Neuron (in vitro differentiated cells): ENCODE measurements around the gene FBLN1.

ENCODE experiments used
- H2AFZ ChIP-seq: one replicate; pipeline ENCODE4 v1.6.1; 2013; ENCODE audit warnings: low read depth, mild to moderate bottlenecking, inconsistent platforms, low read length, moderate library complexity
- H3K27me3 ChIP-seq: one replicate; pipeline ENCODE4 v1.6.1; 2013; ENCODE audit warnings: low read length; ENCODE audit not compliant: insufficient read depth
- H3K36me3 ChIP-seq: one replicate; pipeline ENCODE4 v1.6.1; 2013; ENCODE audit warnings: low read length; ENCODE audit not compliant: insufficient read depth
- H3K4me1 ChIP-seq: one replicate; pipeline ENCODE4 v1.6.1; 2013; ENCODE audit warnings: low read length; ENCODE audit not compliant: insufficient read depth
- H3K4me3 ChIP-seq: 2 replicates; pipeline ENCODE4 v1.5.1; 2013; ENCODE audit warnings: mild to moderate bottlenecking, low read length, moderate library complexity
- H3K9me3 ChIP-seq: one replicate; pipeline ENCODE4 v1.6.1; 2013; ENCODE audit warnings: low read length

The FBLN1 gene

GRCh38 chr22:45639747-45640102 lies 137.0 kb downstream of the FBLN1 start:
- Histone ChIP-seq H3K9me3 (no peaks in the 10 kb centered on the region), H3K4me1 (peaks cover 5% of the 10 kb centered on the region), H3K4me3 (no peak overlapping the region), H3K27me3 (peaks cover 2% of the 10 kb centered on the region), H2AFZ (no peak overlapping the region), H3K36me3 (no peaks in the 10 kb centered on the region)

GRCh38 chr22:45640291-45640940 lies 137.7 kb downstream of the FBLN1 start:
- H3K9me3 ChIP-seq = no peaks in the 10 kb centered on the region
- peaks cover 3% of the 10 kb centered on the region for H3K27me3 ChIP-seq
- peaks cover 5% of the 10 kb centered on the region for H3K4me1 ChIP-seq
- H3K4me3 ChIP-seq = no peak overlapping the region
- no peaks in the 10 kb centered on the region for H3K36me3 ChIP-seq
- H2AFZ ChIP-seq = no peak overlapping the region

GRCh38 chr22:45640941-45641621 lies 138.4 kb downstream of the FBLN1 start:
- Histone ChIP-seq H2AFZ (no peak overlapping the region), H3K4me1 (peaks cover 5% of the 10 kb centered on the region), H3K4me3 (no peak overlapping the region)

GRCh38 chr22:45642986-45643385 lies 140.3 kb downstream of the FBLN1 start:
- Histone ChIP-seq H3K36me3 (no peaks in the 10 kb centered on the region), H3K4me1 (peaks cover 5% of the 10 kb centered on the region), H3K4me3 (no peak overlapping the region), H3K9me3 (no peaks in the 10 kb centered on the region), H3K27me3 (peaks cover 2% of the 10 kb centered on the region), H2AFZ (no peak overlapping the region)

More at GRCh38 chr22:45640941-45641621, 138.4 kb downstream of the FBLN1 start:
- Histone ChIP-seq H3K9me3 (no peaks in the 10 kb centered on the region), H3K36me3 (no peaks in the 10 kb centered on the region), H3K27me3 (peaks cover 2% of the 10 kb centered on the region)

- H2AFZ ChIP-seq = no peak overlapping the region
- H3K9me3 ChIP-seq = no peaks in the 10 kb centered on the region
- H3K36me3 ChIP-seq = no peaks in the 10 kb centered on the region
- H3K27me3 ChIP-seq = peaks cover 2% of the 10 kb centered on the region
- H3K4me3 ChIP-seq = no peak overlapping the region
- peaks cover 5% of the 10 kb centered on the region for H3K4me1 ChIP-seq
Measured at GRCh38 chr22:45644714-45645113, 142.0 kb downstream of the FBLN1 start.

- Histone ChIP-seq H3K4me1 (peaks cover 5% of the 10 kb centered on the region), H3K36me3 (no peaks in the 10 kb centered on the region), H3K27me3 (peaks cover 2% of the 10 kb centered on the region), H3K9me3 (no peaks in the 10 kb centered on the region), H3K4me3 (no peak overlapping the region), H2AFZ (no peak overlapping the region)
Measured at GRCh38 chr22:45645150-45645525, 142.5 kb downstream of the FBLN1 start.

- no peak overlapping the region for H2AFZ ChIP-seq
- peaks cover 5% of the 10 kb centered on the region for H3K4me1 ChIP-seq
- no peaks in the 10 kb centered on the region for H3K36me3 ChIP-seq
- no peaks in the 10 kb centered on the region for H3K9me3 ChIP-seq
- H3K4me3 ChIP-seq = no peak overlapping the region
- peaks cover 2% of the 10 kb centered on the region for H3K27me3 ChIP-seq
Measured at GRCh38 chr22:45645526-45646414, 143.1 kb downstream of the FBLN1 start.

GRCh38 chr22:45647532-45648225 lies 145.0 kb downstream of the FBLN1 start:
- no peak overlapping the region for H2AFZ ChIP-seq
- peaks cover 5% of the 10 kb centered on the region for H3K4me1 ChIP-seq
- peaks cover 2% of the 10 kb centered on the region for H3K27me3 ChIP-seq
- no peaks in the 10 kb centered on the region for H3K9me3 ChIP-seq
- no peak overlapping the region for H3K4me3 ChIP-seq
- no peaks in the 10 kb centered on the region for H3K36me3 ChIP-seq

- H3K36me3 ChIP-seq = no peaks in the 10 kb centered on the region
- H3K4me3 ChIP-seq = no peak overlapping the region
- no peaks in the 10 kb centered on the region for H3K9me3 ChIP-seq
- H3K4me1 ChIP-seq = no peaks in the 10 kb centered on the region
- H3K27me3 ChIP-seq = peaks cover 2% of the 10 kb centered on the region
- no peak overlapping the region for H2AFZ ChIP-seq
Measured at GRCh38 chr22:45648301-45649117, 145.8 kb downstream of the FBLN1 start.

- H2AFZ ChIP-seq = no peak overlapping the region
- no peaks in the 10 kb centered on the region for H3K36me3 ChIP-seq
- H3K4me3 ChIP-seq = no peak overlapping the region
- peaks cover 2% of the 10 kb centered on the region for H3K27me3 ChIP-seq
- no peaks in the 10 kb centered on the region for H3K9me3 ChIP-seq
- no peaks in the 10 kb centered on the region for H3K4me1 ChIP-seq
Measured at GRCh38 chr22:45649809-45650208, 147.1 kb downstream of the FBLN1 start.

- Histone ChIP-seq H3K36me3 (no peaks in the 10 kb centered on the region), H3K4me1 (no peaks in the 10 kb centered on the region), H2AFZ (no peak overlapping the region), H3K9me3 (no peaks in the 10 kb centered on the region), H3K27me3 (no peaks in the 10 kb centered on the region), H3K4me3 (no peak overlapping the region)
Measured at GRCh38 chr22:45650721-45651120, 148.0 kb downstream of the FBLN1 start.
